Transverse colon (tissue), 4 donors: ENCODE results near the gene FAM83E.

Source experiments
- EP300 ChIP-seq: sonication (generic); formaldehyde crosslinking; IDR thresholded peaks from one replicate; pipeline ENCODE4 v1.6.1; 2017; ENCODE audit warnings: antibody characterized with exemption, low read depth
- POLR2A ChIP-seq: fragments of 450-650 bp; IDR thresholded peaks from one replicate; pipeline ENCODE4 v1.6.1; 2016; ENCODE audit warnings: antibody characterized with exemption, mild to moderate bottlenecking, moderate library complexity
- POLR2AphosphoS5 ChIP-seq, 3 donors: sonication (generic); formaldehyde crosslinking; IDR thresholded peaks; one replicate each; pipeline ENCODE4 v1.6.1; 2016; ENCODE audit warnings: antibody characterized with exemption in 3 of 3
- TF ChIP-seq, protein P1 (sequence below), 5 experiments: fragments of 200-600 bp in 3 of 5; fragments of 450-650 bp in 2 of 5; sonication (generic) in 3 of 5; IDR thresholded peaks; 1 replicate in 2 of 5; 2 replicates in 3 of 5; pipeline ENCODE4 v1.5.1; 2016 to 2017; ENCODE audit warnings: antibody characterized with exemption in 5 of 5, inconsistent platforms in 3 of 5, mild to moderate bottlenecking in 2 of 5, moderate library complexity in 1 of 5

DNA sequence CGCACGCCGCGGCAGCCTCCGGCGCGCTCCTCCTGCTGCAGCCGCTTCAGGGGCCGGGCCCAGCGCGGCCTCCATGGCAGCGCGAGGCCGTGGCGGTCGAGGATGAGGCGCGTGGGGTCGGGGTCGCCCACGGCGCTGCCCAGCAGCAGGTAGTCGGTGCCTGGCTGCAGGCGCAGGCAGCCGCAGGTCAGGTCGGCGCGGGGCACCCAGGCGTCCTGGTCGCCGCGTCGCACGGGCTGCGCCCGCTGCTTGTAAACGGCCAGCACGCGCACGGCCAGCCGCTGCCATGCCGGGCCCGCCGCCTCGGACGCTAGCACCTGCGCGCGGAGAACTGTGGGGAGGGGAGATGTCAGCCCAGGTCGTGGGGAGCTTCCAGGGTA lies 46.8 kb upstream of the FAM83E start:
- TF ChIP-seq, protein P1, sequence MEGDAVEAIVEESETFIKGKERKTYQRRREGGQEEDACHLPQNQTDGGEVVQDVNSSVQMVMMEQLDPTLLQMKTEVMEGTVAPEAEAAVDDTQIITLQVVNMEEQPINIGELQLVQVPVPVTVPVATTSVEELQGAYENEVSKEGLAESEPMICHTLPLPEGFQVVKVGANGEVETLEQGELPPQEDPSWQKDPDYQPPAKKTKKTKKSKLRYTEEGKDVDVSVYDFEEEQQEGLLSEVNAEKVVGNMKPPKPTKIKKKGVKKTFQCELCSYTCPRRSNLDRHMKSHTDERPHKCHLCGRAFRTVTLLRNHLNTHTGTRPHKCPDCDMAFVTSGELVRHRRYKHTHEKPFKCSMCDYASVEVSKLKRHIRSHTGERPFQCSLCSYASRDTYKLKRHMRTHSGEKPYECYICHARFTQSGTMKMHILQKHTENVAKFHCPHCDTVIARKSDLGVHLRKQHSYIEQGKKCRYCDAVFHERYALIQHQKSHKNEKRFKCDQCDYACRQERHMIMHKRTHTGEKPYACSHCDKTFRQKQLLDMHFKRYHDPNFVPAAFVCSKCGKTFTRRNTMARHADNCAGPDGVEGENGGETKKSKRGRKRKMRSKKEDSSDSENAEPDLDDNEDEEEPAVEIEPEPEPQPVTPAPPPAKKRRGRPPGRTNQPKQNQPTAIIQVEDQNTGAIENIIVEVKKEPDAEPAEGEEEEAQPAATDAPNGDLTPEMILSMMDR (IDR thresholded peaks at IDR 0.05): no peak
- no peak for TF ChIP-seq POLR2A
- no peak for TF ChIP-seq POLR2AphosphoS5 (IDR thresholded peaks at IDR 0.05)
- no peak for TF ChIP-seq EP300
